T-helper 2 cell treated with Interferon-gamma antibody and Interleukin-4, amounts not matched to agents 5 μg/mL and 100 μg/mL, for 36 hours (primary cell): ENCODE measurements around the gene TEX48.

Experiments
- DNase-seq: peaks from one replicate; pipeline ENCODE4 v3.0.0; 2021; ENCODE audit warnings: low spot score
- H3K27ac Mint-ChIP-seq: one replicate; pipeline ENCODE4 v1.8.0; 2021; ENCODE audit warnings: mild to moderate bottlenecking, mixed read lengths
- H3K27me3 Mint-ChIP-seq: one replicate; pipeline ENCODE4 v1.8.0; 2021; ENCODE audit warnings: low read depth, mixed read lengths
- H3K36me3 Mint-ChIP-seq: one replicate; pipeline ENCODE4 v1.8.0; 2021; ENCODE audit warnings: low read depth, mixed read lengths
- H3K4me1 Mint-ChIP-seq: one replicate; pipeline ENCODE4 v1.8.0; 2021; ENCODE audit warnings: low read depth, mixed read lengths
- H3K4me3 Mint-ChIP-seq: one replicate; pipeline ENCODE4 v1.8.0; 2022; ENCODE audit warnings: mild to moderate bottlenecking, moderate library complexity, mixed read lengths
- H3K9me3 Mint-ChIP-seq: one replicate; pipeline ENCODE4 v1.8.0; 2021; ENCODE audit warnings: mixed read lengths

The TEX48 gene

GRCh38 chr9:114688909-114689610 lies 7.1 kb upstream of the TEX48 start:
- peaks cover 25% of the 10 kb centered on the region for H3K9me3 Mint-ChIP-seq
- H3K4me1 Mint-ChIP-seq, result peaks cover 74% of the 10 kb centered on the region
- H3K36me3 Mint-ChIP-seq, result peaks cover 49% of the 10 kb centered on the region
- no peak for DNase-seq
- H3K27me3 Mint-ChIP-seq, result peaks cover 13% of the 10 kb centered on the region
- H3K4me3 Mint-ChIP-seq, result no peak overlapping the region
- peak overlapping the region; percentile 96 for H3K27ac Mint-ChIP-seq

- Mint-ChIP-seq H3K36me3 (peaks cover 48% of the 10 kb centered on the region), H3K4me1 (peaks cover 71% of the 10 kb centered on the region), H3K27me3 (peaks cover 10% of the 10 kb centered on the region), H3K27ac (no peak overlapping the region), H3K4me3 (no peak overlapping the region), H3K9me3 (peaks cover 26% of the 10 kb centered on the region)
- no peak for DNase-seq
Measured at GRCh38 chr9:114688379-114688778, 6.4 kb upstream of the TEX48 start.

GRCh38 chr9:114687034-114687433 lies 5.0 kb upstream of the TEX48 start:
- Mint-ChIP-seq H3K36me3 (peaks cover 47% of the 10 kb centered on the region), H3K27ac (peak overlapping the region; percentile 49)
- no peak for DNase-seq

GRCh38 chr9:114685951-114686350 lies 4.0 kb upstream of the TEX48 start:
- Mint-ChIP-seq H3K4me3 (no peak overlapping the region), H3K9me3 (peaks cover 26% of the 10 kb centered on the region), H3K27ac (no peak overlapping the region), H3K27me3 (peaks cover 5% of the 10 kb centered on the region), H3K36me3 (peaks cover 45% of the 10 kb centered on the region), H3K4me1 (peaks cover 63% of the 10 kb centered on the region)
- DNase-seq, result no peak

More at GRCh38 chr9:114687034-114687433, 5.0 kb upstream of the TEX48 start:
- Mint-ChIP-seq H3K27me3 (peaks cover 5% of the 10 kb centered on the region), H3K4me1 (peaks cover 66% of the 10 kb centered on the region), H3K9me3 (peaks cover 26% of the 10 kb centered on the region), H3K4me3 (peak overlapping the region; percentile 15)

DNA sequence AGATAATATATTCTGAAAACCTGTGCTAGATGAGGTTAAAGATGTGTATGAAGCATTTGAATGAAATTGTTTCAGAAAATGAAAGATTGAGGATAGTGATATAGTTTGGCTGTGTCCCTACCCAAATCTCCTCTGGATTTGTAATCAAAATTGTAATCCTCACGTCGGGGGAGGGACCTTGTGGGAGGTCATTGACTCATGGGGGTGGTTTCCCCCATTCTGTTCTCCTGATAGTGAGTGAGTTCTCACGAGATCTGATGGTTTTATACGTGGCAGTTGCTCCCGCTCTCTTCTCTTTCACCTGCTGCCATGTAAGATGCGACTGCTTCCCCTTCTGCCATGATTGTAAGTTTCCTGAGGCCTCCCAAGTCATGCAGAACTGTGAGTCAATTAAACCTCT lies 2.0 kb upstream of the TEX48 start:
- DNase-seq, result no peak
- H3K36me3 Mint-ChIP-seq, result peaks cover 34% of the 10 kb centered on the region
- H3K4me1 Mint-ChIP-seq, result peaks cover 46% of the 10 kb centered on the region
- no peak overlapping the region for H3K27ac Mint-ChIP-seq
- peaks cover 3% of the 10 kb centered on the region for H3K27me3 Mint-ChIP-seq
- no peak overlapping the region for H3K4me3 Mint-ChIP-seq
- peaks cover 26% of the 10 kb centered on the region for H3K9me3 Mint-ChIP-seq

DNA sequence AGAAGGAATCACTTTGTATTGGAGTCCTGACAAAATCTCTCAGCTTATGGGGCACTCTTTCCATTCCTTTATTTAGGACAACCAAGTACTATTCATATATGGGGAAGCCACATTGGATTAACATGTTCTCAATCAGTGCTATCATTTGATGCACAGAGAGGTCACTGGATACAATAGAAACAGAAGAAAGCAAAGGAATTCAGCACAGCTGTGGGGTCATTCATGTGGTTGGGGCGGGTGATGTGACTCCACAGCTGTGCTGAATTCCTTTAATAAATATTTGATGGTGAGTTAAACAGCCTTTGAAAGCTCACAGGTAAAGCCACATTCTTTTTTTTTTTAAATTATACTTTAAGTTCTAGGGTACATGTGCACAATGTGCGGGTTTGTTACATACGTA lies 854 bp upstream of the TEX48 start:
- peaks cover 7% of the 10 kb centered on the region for H3K27me3 Mint-ChIP-seq
- peaks cover 43% of the 10 kb centered on the region for H3K4me1 Mint-ChIP-seq
- no peak overlapping the region for H3K4me3 Mint-ChIP-seq
- H3K36me3 Mint-ChIP-seq, result peaks cover 23% of the 10 kb centered on the region
- no peak overlapping the region for H3K27ac Mint-ChIP-seq
- peaks cover 20% of the 10 kb centered on the region for H3K9me3 Mint-ChIP-seq
- DNase-seq, result no peak

DNA sequence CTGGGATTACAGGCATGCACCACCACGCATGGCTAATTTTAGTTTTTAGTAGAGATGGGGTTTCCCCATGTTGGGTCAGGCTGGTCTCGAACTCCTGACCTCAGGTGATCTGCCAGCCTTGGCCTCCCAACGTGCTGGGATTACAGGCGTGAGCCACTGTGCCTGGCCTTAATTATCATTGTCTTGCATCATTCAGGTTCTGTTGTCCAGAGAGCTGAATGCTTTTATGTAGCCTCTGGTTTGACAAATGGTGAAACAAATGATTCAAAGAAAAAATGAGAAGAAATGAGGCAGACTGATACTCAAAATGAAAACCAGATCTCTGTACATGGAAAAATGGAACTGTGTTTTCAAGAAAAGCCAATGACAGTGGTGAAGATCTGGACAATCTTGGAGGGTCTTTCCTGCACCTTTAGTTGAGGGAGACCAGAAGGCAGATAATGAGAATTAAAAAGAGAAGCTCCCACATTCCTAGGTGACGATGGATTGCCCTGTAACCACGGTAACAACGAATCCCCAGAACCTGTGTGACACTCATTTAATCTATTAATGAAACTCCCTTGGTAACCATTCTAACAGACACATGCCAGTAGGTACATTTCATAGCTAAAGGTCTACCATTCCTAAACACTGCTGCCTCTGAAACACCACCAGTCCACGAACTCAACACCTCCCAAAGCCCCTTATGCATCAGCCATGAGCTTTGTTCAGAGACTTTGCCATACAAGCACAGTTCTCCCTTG lies 1.6 kb downstream of the TEX48 start:
- no peak overlapping the region for H3K27ac Mint-ChIP-seq
- H3K27me3 Mint-ChIP-seq, result peaks cover 7% of the 10 kb centered on the region
- peaks cover 4% of the 10 kb centered on the region for H3K9me3 Mint-ChIP-seq
- H3K4me3 Mint-ChIP-seq, result no peak overlapping the region
- peaks cover 34% of the 10 kb centered on the region for H3K4me1 Mint-ChIP-seq
- DNase-seq, result no peak
- peaks cover 6% of the 10 kb centered on the region for H3K36me3 Mint-ChIP-seq

DNA sequence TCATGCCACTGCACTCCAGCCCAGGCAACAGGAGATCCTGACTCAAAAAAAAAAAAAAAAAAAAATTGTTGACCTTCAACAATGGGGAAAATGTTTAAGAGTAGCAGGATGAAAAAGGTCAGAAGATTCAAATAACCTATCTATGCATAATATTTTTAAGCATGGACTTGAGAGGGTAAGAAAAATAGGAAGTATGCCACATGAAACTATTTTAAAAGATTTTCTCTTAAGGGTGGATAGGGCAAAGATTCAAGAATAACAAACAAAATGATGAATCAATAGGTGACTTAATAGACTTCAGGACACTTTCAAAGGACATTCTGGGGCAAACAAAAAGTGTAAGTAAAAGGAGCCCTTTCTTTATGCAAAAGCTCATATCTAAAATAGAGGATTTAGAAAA lies 3.2 kb downstream of the TEX48 start:
- Mint-ChIP-seq H3K36me3 (no peaks in the 10 kb centered on the region), H3K4me1 (peaks cover 37% of the 10 kb centered on the region), H3K27me3 (peaks cover 11% of the 10 kb centered on the region), H3K4me3 (no peak overlapping the region), H3K9me3 (no peaks in the 10 kb centered on the region), H3K27ac (no peak overlapping the region)
- no peak for DNase-seq

GRCh38 chr9:114678130-114678529 lies 3.9 kb downstream of the TEX48 start:
- H3K4me3 Mint-ChIP-seq, result no peak overlapping the region
- H3K9me3 Mint-ChIP-seq, result no peaks in the 10 kb centered on the region
- H3K27me3 Mint-ChIP-seq, result peaks cover 11% of the 10 kb centered on the region
- H3K36me3 Mint-ChIP-seq, result no peaks in the 10 kb centered on the region
- DNase-seq, result no peak
- H3K27ac Mint-ChIP-seq, result no peak overlapping the region
- peaks cover 34% of the 10 kb centered on the region for H3K4me1 Mint-ChIP-seq

- Mint-ChIP-seq H3K9me3 (no peaks in the 10 kb centered on the region), H3K4me3 (peak overlapping the region; percentile 21), H3K4me1 (peaks cover 32% of the 10 kb centered on the region), H3K36me3 (no peaks in the 10 kb centered on the region), H3K27me3 (peaks cover 11% of the 10 kb centered on the region), H3K27ac (no peak overlapping the region)
- DNase-seq, result no peak
Measured at GRCh38 chr9:114677418-114677817, 4.6 kb downstream of the TEX48 start.

GRCh38 chr9:114676901-114677300 lies 5.1 kb downstream of the TEX48 start:
- no peak overlapping the region for H3K27ac Mint-ChIP-seq
- no peaks in the 10 kb centered on the region for H3K36me3 Mint-ChIP-seq
- peaks cover 11% of the 10 kb centered on the region for H3K27me3 Mint-ChIP-seq
- no peak for DNase-seq
- no peaks in the 10 kb centered on the region for H3K9me3 Mint-ChIP-seq
- H3K4me3 Mint-ChIP-seq, result no peak overlapping the region
- H3K4me1 Mint-ChIP-seq, result peaks cover 27% of the 10 kb centered on the region

DNA sequence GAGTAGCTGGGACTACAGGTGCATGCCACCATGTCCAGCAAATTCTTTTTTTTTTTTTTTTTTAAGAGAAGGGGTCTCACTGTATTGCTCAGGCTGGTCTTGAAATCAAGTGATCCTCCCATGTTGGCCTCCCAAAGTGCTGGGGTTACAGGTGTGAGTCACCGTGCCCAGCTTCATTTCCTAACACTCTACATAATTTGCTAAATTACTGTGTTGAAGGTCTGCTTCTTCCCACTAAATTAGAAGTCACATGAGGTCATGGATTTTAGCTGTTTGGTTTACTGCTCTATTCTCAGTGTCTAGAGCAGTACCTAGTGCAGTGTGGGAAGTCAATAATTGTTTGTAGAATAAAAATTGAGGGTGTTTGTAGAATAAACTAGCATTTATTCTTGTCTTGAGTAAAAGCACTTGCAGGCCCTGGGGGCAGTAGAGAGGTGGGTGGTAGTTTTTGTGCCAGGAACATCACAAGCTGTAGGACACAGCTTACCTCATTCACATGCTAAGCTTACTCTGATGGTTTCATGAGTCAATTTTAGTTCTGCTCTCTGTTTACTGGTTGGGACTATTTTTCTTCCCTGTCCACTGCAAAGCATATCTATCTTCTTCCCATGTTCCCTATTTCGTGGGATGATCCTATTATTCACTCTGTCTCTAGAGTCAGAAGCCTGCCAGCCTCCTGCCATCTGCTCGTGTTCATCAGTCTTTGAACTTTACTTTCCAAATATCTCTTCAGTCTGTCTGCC lies 7.0 kb downstream of the TEX48 start:
- Mint-ChIP-seq H3K27ac (no peak overlapping the region), H3K4me1 (peaks cover 21% of the 10 kb centered on the region), H3K4me3 (no peak overlapping the region), H3K27me3 (peaks cover 11% of the 10 kb centered on the region), H3K36me3 (no peaks in the 10 kb centered on the region), H3K9me3 (peaks cover 4% of the 10 kb centered on the region)
- no peak for DNase-seq

- no peak overlapping the region for H3K4me3 Mint-ChIP-seq
- H3K27ac Mint-ChIP-seq, result no peak overlapping the region
- no peaks in the 10 kb centered on the region for H3K36me3 Mint-ChIP-seq
- H3K4me1 Mint-ChIP-seq, result peaks cover 21% of the 10 kb centered on the region
- peaks cover 11% of the 10 kb centered on the region for H3K27me3 Mint-ChIP-seq
- DNase-seq, result no peak
- peaks cover 4% of the 10 kb centered on the region for H3K9me3 Mint-ChIP-seq
Measured at GRCh38 chr9:114674076-114674797, 7.8 kb downstream of the TEX48 start.
